Uterus (tissue), 4 donors: ENCODE results near the gene UST. TPM values are rescaled to one million over a fixed set of nuclear protein-coding genes. Genes with fewer than 3 reads are reported as not detected.

ENCODE experiments used
- DNase-seq, 2 donors: peaks; one replicate each; pipeline ENCODE4 v3.0.0-alpha.2; 2019 to 2020
- H3K27ac ChIP-seq, 2 donors: fragments of 200-600 bp; sonication (generic); 1 replicate in 1 of 2; 2 replicates in 1 of 2; pipeline ENCODE4 v1.5.1; 2016 to 2018
- H3K27me3 ChIP-seq, 2 donors: fragments of 200-600 bp; sonication (generic); one replicate each; pipeline ENCODE4 v1.5.1; 2018 to 2019; ENCODE audit warnings: control low read depth in 1 of 2
- H3K36me3 ChIP-seq, 2 donors: fragments of 200-600 bp; sonication (generic); one replicate each; pipeline ENCODE4 v1.5.1; 2019; ENCODE audit warnings: control low read depth in 1 of 2
- H3K4me1 ChIP-seq, 2 donors: fragments of 200-600 bp; sonication (generic); one replicate each; pipeline ENCODE4 v1.5.1; 2018 to 2019; ENCODE audit warnings: control low read depth in 1 of 2
- H3K4me3 ChIP-seq, 2 donors: fragments of 200-600 bp; sonication (generic); 1 replicate in 1 of 2; 2 replicates in 1 of 2; pipeline ENCODE4 v1.5.1; 2018 to 2019; ENCODE audit warnings: mild to moderate bottlenecking in 1 of 2
- H3K9me3 ChIP-seq, 2 donors: fragments of 200-600 bp; sonication (generic); one replicate each; pipeline ENCODE4 v1.5.1; 2019; ENCODE audit warnings: control low read depth in 1 of 2
- CTCF ChIP-seq, 4 experiments: fragments of 200-600 bp in 2 of 4; fragments of 450-650 bp in 2 of 4; sonication (generic) in 2 of 4; IDR thresholded peaks; one replicate each; pipeline ENCODE4 v1.5.1; 2016 to 2019; ENCODE audit warnings: antibody characterized with exemption in 4 of 4, mild to moderate bottlenecking in 2 of 4, moderate library complexity in 1 of 4
- POLR2A ChIP-seq, 2 donors: fragments of 450-650 bp; IDR thresholded peaks; one replicate each; pipeline ENCODE4 v1.6.1; 2016; ENCODE audit warnings: antibody characterized with exemption in 2 of 2, mild to moderate bottlenecking in 1 of 2, moderate library complexity in 1 of 2
- intact Hi-C: fragments of 100-400 bp; cut with DNase I; formaldehyde crosslinking; loops from one replicate; pipeline ENCODE4 v1.15.1; 2023; ENCODE audit warnings: low total_unique reads
- total RNA-seq, 4 donors: library from RNA; depleted of rRNA in 3 of 4; stranded (reverse); fragments of >200 nt in 3 of 4; gene quantifications; one replicate each; pipeline versions ENCODE4 v1.1.0 to v1.2.4, GENCODE V29; 2014 to 2023
- donor health status: DM: yes; HTN: yes; CAD: no.

The UST gene
- total RNA-seq, 4 donors from 2014 or later = 6.1 to 23.2 (median 17.2) TPM

DNA sequence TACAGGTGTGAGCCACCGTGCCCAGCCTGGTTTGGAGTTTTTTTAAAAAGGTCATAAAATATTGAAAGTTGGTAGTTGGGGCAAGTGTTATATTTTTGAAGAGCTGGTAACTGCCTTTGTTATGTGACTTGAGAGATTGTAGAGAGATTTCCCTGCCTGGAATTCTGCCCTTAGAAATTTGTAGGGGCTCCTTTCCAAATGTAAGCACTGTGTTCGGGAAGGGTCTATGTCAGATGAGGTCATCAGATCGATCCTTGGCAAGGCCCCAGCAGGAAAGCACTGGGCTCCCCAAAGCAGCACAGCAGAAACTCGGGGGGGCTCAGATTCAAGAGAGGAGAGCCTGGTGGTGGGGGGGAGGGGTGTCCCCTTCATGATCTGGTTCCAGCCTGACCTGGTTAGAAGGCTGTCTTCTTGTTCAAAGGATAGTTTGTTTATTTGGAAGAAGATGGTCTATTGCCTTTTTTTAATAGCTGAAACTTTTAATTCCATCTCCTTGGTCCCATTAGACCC is 220.2 kb downstream of the UST start:
- H3K9me3 ChIP-seq = no peaks in the 10 kb centered on the region
- H3K27ac ChIP-seq = no peak overlapping the region
- no peak for TF ChIP-seq CTCF (IDR thresholded peaks at IDR 0.05)
- TF ChIP-seq POLR2A (IDR thresholded peaks at IDR 0.05) = no peak
- H3K36me3 ChIP-seq = no peaks in the 10 kb centered on the region
- no peaks in the 10 kb centered on the region for H3K27me3 ChIP-seq
- no peak overlapping the region for H3K4me3 ChIP-seq
- DNase-seq = no peak
- intact Hi-C loops = no loop called here
- H3K4me1 ChIP-seq = no peaks in the 10 kb centered on the region

GRCh38 chr6:148967541-148967956 is 220.7 kb downstream of the UST start:
- Histone ChIP-seq H3K9me3 (no peaks in the 10 kb centered on the region), H3K27ac (no peak overlapping the region), H3K27me3 (no peaks in the 10 kb centered on the region), H3K4me3 (no peak overlapping the region), H3K4me1 (no peaks in the 10 kb centered on the region), H3K36me3 (no peaks in the 10 kb centered on the region)
- intact Hi-C loops = no loop called here
- no peak for DNase-seq
- TF ChIP-seq CTCF (IDR thresholded peaks at IDR 0.05) = no peak
- TF ChIP-seq POLR2A (IDR thresholded peaks at IDR 0.05) = no peak

DNA sequence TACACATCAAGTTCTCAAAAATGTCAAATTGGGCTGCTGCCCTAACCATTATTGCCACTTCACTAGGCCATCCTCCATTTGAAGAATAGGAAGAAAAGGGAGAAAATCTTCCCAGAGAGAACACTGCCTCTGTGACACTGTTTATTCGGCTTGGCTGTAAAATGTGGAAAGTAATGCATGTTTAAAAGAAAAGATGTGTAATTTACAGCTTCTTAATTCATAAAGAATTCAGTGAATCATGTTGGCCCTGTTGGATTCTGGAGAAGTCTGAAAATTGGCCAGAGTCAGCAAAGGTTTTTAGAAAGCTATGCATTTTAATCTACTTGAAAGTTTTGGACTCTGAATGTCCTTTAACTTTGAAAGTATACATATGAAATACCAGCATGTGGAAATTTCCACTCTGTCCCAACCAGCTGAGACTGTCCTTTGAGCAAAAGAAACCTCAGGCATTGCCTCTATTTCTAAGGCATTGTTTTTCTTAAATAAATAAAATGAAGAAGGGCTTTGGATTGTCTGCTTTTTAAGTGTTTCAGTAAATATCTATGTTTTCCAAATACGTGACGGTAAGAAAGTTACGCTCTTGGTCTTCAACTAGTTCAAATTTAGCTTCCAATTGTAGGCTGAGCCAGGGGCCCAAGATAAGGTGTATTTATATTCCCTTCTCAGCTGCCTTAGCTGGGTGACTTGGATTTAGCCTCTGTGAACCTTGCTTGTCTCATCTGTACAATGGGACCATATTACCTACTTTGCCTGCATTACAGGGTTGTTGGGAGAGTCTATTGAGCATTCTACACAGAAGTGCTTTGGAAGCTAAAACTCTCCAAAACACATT is 222.2 kb downstream of the UST start:
- no peak for DNase-seq
- Histone ChIP-seq H3K9me3 (no peaks in the 10 kb centered on the region), H3K27me3 (no peaks in the 10 kb centered on the region), H3K4me3 (no peak overlapping the region), H3K36me3 (no peaks in the 10 kb centered on the region), H3K27ac (no peak overlapping the region), H3K4me1 (no peaks in the 10 kb centered on the region)
- TF ChIP-seq CTCF (IDR thresholded peaks at IDR 0.05) = no peak
- TF ChIP-seq POLR2A (IDR thresholded peaks at IDR 0.05) = no peak
- intact Hi-C loops = no loop called here

- no peak overlapping the region for H3K4me3 ChIP-seq
- intact Hi-C loops = no loop called here
- no peaks in the 10 kb centered on the region for H3K27me3 ChIP-seq
- no peaks in the 10 kb centered on the region for H3K9me3 ChIP-seq
- no peak overlapping the region for H3K27ac ChIP-seq
- no peaks in the 10 kb centered on the region for H3K4me1 ChIP-seq
- DNase-seq = no peak
- H3K36me3 ChIP-seq = no peaks in the 10 kb centered on the region
- no peak for TF ChIP-seq POLR2A (IDR thresholded peaks at IDR 0.05)
- no peak for TF ChIP-seq CTCF (IDR thresholded peaks at IDR 0.05)
These were observed 222.8 kb downstream of the UST start for GRCh38 chr6:148969603-148970061.
